Measurements from ENCODE around the gene PPM1D. TPM values are rescaled to one million over a fixed set of nuclear protein-coding genes. Genes with fewer than 3 reads are reported as not detected.

Gene PPM1D
- total and polyA plus RNA-seq, 2 of the 13 experiments (the other 11 are each of a cell fraction or from before 2014, with no cell fraction given) = 8.0 to 26.2 TPM

DNA sequence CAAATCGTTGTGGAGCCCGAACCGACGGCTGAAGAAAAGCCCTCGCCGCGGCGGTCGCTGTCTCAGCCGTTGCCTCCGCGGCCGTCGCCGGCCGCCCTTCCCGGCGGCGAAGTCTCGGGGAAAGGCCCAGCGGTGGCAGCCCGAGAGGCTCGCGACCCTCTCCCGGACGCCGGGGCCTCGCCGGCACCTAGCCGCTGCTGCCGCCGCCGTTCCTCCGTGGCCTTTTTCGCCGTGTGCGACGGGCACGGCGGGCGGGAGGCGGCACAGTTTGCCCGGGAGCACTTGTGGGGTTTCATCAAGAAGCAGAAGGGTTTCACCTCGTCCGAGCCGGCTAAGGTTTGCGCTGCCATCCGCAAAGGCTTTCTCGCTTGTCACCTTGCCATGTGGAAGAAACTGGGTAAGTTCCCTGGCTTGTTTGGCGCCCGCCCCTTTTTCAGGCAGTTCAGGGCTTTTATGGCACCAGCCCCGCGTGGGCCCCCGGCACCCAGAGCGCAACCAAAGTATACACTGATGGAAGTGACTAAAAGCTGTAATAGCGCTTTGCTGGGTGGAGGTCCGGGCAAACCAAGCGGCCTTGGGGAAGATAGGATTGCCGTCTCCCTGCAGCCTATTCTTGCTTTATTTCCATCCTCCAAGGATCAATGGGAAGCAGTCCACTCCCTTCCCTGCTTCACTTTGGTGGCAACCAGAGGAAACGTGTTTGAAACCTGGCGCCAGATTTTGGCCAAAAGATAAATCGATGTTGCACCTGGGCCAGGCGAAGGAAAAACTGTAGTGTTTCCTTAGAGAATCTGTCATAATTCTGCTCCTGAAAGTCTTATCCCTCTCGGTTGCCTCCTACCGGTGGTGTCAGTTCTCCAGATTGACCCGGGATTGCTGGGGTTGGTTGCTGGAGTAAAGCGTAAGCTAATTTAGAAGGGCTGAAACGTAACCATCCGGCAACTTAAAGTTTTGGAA, 775 bp downstream of the PPM1D start (continued):
- TF ChIP-seq, protein P1, sequence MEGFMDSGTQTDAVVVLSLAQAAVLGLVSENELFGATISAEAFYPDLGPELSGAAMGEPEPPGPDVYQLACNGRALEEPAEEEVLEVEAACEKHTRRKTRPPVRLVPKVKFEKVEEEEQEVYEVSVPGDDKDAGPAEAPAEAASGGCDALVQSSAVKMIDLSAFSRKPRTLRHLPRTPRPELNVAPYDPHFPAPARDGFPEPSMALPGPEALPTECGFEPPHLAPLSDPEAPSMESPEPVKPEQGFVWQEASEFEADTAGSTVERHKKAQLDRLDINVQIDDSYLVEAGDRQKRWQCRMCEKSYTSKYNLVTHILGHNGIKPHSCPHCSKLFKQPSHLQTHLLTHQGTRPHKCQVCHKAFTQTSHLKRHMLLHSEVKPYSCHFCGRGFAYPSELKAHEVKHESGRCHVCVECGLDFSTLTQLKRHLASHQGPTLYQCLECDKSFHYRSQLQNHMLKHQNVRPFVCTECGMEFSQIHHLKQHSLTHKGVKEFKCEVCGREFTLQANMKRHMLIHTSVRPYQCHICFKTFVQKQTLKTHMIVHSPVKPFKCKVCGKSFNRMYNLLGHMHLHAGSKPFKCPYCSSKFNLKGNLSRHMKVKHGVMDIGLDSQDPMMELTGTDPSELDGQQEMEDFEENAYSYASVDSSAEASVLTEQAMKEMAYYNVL (CRISPR knock-in tag; IDR thresholded peaks at IDR 0.05; ENCODE audit: borderline replicate concordance) = no peak
- TF ChIP-seq SRY (CRISPR knock-in tag; IDR thresholded peaks at IDR 0.05) (0 out of 2 replicates have a peak, but pooled peaks have one; percentile 38), SIX4 (CRISPR knock-in tag; IDR thresholded peaks at IDR 0.05) (no peak), THYN1 (CRISPR knock-in tag; IDR thresholded peaks at IDR 0.05; ENCODE audit: borderline replicate concordance, low read depth) (0 out of 2 replicates have a peak, but pooled peaks have one; percentile 8), REXO4 (CRISPR knock-in tag; IDR thresholded peaks at IDR 0.05; ENCODE audit: borderline replicate concordance) (no peak), BCL6 (CRISPR knock-in tag; IDR thresholded peaks at IDR 0.05) (no peak), KDM5B (CRISPR knock-in tag; IDR thresholded peaks at IDR 0.05; ENCODE audit: borderline replicate concordance) (peak; percentile 15; the same call in 1 of the 2 replicates), POGZ (CRISPR knock-in tag; IDR thresholded peaks at IDR 0.05) (peak; percentile 3; the same call in 1 of the 2 replicates), ZNF441 (CRISPR knock-in tag; IDR thresholded peaks at IDR 0.05; ENCODE audit: borderline replicate concordance) (peak; percentile 70), CREB1 (IDR thresholded peaks at IDR 0.05) (no peak), CREB1 (CRISPR knock-in tag; IDR thresholded peaks at IDR 0.05) (no peak; the same call in 1 of the 2 replicates), ZNF138 (CRISPR knock-in tag; IDR thresholded peaks at IDR 0.05; ENCODE audit: low read depth) (peak; percentile 47; the same call in 1 of the 2 replicates)
- TF ChIP-seq, protein P2, sequence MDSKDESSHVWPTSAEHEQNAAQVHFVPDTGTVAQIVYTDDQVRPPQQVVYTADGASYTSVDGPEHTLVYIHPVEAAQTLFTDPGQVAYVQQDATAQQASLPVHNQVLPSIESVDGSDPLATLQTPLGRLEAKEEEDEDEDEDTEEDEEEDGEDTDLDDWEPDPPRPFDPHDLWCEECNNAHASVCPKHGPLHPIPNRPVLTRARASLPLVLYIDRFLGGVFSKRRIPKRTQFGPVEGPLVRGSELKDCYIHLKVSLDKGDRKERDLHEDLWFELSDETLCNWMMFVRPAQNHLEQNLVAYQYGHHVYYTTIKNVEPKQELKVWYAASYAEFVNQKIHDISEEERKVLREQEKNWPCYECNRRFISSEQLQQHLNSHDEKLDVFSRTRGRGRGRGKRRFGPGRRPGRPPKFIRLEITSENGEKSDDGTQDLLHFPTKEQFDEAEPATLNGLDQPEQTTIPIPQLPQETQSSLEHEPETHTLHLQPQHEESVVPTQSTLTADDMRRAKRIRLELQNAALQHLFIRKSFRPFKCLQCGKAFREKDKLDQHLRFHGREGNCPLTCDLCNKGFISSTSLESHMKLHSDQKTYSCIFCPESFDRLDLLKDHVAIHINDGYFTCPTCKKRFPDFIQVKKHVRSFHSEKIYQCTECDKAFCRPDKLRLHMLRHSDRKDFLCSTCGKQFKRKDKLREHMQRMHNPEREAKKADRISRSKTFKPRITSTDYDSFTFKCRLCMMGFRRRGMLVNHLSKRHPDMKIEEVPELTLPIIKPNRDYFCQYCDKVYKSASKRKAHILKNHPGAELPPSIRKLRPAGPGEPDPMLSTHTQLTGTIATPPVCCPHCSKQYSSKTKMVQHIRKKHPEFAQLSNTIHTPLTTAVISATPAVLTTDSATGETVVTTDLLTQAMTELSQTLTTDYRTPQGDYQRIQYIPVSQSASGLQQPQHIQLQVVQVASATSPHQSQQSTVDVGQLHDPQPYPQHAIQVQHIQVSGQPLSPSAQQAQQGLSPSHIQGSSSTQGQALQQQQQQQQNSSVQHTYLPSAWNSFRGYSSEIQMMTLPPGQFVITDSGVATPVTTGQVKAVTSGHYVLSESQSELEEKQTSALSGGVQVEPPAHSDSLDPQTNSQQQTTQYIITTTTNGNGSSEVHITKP (CRISPR knock-in tag; IDR thresholded peaks at IDR 0.05; ENCODE audit: low read depth) = no peak
- TF ChIP-seq, protein P3, sequence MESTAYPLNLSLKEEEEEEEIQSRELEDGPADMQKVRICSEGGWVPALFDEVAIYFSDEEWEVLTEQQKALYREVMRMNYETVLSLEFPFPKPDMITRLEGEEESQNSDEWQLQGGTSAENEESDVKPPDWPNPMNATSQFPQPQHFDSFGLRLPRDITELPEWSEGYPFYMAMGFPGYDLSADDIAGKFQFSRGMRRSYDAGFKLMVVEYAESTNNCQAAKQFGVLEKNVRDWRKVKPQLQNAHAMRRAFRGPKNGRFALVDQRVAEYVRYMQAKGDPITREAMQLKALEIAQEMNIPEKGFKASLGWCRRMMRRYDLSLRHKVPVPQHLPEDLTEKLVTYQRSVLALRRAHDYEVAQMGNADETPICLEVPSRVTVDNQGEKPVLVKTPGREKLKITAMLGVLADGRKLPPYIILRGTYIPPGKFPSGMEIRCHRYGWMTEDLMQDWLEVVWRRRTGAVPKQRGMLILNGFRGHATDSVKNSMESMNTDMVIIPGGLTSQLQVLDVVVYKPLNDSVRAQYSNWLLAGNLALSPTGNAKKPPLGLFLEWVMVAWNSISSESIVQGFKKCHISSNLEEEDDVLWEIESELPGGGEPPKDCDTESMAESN (CRISPR knock-in tag; conservative IDR thresholded peaks at IDR 0.05) = no peak
- TF ChIP-seq, protein P4, sequence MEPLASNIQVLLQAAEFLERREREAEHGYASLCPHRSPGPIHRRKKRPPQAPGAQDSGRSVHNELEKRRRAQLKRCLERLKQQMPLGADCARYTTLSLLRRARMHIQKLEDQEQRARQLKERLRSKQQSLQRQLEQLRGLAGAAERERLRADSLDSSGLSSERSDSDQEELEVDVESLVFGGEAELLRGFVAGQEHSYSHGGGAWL (CRISPR knock-in tag; IDR thresholded peaks at IDR 0.05) = no peak; the same call in 1 of the 2 replicates
- TF ChIP-seq, protein P5, sequence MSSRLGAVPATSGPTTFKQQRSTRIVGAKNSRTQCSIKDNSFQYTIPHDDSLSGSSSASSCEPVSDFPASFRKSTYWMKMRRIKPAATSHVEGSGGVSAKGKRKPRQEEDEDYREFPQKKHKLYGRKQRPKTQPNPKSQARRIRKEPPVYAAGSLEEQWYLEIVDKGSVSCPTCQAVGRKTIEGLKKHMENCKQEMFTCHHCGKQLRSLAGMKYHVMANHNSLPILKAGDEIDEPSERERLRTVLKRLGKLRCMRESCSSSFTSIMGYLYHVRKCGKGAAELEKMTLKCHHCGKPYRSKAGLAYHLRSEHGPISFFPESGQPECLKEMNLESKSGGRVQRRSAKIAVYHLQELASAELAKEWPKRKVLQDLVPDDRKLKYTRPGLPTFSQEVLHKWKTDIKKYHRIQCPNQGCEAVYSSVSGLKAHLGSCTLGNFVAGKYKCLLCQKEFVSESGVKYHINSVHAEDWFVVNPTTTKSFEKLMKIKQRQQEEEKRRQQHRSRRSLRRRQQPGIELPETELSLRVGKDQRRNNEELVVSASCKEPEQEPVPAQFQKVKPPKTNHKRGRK (CRISPR knock-in tag; IDR thresholded peaks at IDR 0.05) = no peak

Data from HepG2 (cell line).